Measurements from ENCODE around the gene NEK7. TPM values are rescaled to one million over a fixed set of nuclear protein-coding genes. Genes with fewer than 3 reads are reported as not detected.

NEK7 gene
- total RNA-seq, 1 donor from 2014 or later, result 40.3 TPM

DNA sequence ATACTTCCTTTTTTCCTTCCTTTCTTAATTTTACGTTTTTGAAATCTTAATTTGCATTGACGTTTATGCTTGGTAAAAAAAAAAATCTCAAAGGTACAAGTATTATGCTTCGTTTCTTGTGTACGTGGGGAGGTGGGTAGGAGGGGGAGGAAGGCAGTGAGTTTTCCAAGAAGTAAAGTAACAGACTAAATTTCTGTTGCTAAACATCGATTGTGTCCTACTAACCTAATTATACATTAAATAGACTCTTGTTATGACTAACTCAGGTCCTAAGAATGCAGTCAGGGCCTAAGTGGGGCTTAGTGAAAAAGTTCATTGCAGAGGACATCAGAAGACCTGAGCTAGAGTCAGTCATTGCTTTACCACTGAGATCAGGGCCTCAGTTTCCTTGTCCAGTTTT is 17.5 kb downstream of the NEK7 start:
- no peak for TF ChIP-seq CTCF (IDR thresholded peaks at IDR 0.05; ENCODE audit: insufficient read depth, low read length, severe bottlenecking)
- no peaks in the 10 kb centered on the region for H3K36me3 ChIP-seq (ENCODE audit: control insufficient read depth, insufficient read depth, low read length)
- no peak for FAIRE-seq
- H3K4me3 ChIP-seq (ENCODE audit: low read depth, low read length), result no peak overlapping the region
- no peaks in the 10 kb centered on the region for H3K27me3 ChIP-seq (ENCODE audit: control insufficient read depth, insufficient read depth, low read length)
- DNase-seq (ENCODE audit: low read depth), result no peak

DNA sequence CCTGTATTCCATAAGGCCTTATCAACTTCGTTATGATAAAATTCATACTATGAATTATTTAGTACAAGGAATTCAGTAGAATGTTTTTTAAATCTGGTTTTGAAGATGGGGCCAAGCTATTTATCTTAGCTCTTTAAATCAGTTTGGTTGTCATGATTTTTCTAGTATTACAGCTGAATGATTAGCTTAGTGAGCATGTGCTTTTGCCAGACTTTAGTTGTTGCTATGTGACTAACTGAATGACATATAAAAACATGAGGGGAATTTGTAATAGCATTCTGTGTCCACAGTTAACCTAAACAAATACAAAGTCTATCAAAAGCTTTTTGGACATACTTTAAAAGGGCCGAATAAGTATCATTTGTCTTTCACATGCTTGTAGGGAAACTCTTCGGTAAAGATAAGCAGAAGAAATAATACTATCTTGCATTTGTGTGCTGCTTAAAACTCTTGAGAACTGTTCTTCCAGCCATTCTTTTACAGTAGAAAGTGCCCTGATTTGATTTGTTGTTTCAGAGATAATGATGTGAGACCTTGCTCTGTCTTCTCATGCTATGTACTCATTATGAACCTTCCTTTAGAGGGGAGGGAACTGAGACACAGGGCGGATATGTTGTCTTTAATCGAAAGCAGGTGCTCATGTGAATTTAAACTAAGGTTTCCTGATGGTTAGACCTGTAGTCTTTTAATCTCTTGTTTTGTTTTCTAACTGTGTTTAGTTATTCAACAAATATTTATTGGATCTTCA is 18.8 kb downstream of the NEK7 start:
- Histone ChIP-seq H3K36me3 (ENCODE audit: control insufficient read depth, insufficient read depth, low read length) (no peaks in the 10 kb centered on the region), H3K4me3 (ENCODE audit: low read depth, low read length) (no peak overlapping the region), H3K27me3 (ENCODE audit: control insufficient read depth, insufficient read depth, low read length) (no peaks in the 10 kb centered on the region)
- DNase-seq (ENCODE audit: low read depth) (peak; percentile 76), FAIRE-seq (no peak)
- no peak for TF ChIP-seq CTCF (IDR thresholded peaks at IDR 0.05; ENCODE audit: insufficient read depth, low read length, severe bottlenecking)

DNA sequence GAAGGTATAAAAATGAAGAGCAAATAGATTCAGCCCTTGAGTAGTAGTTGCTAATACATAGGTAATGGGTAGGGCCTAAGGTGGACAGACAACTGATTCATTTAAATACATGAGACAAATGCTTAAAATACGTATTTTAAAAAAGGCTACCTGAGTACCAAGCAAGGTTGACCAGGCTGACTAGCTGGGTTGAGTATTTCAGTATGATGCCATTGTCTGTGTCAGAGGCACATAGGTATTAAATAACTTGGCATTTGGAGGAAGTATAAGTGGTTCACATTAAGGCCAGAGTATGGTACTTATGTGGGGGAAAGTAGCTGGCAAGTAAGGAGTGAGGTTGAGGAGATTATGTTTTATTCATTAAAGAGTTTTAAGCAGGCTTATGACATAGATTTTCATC is 19.4 kb downstream of the NEK7 start:
- no peaks in the 10 kb centered on the region for H3K27me3 ChIP-seq (ENCODE audit: control insufficient read depth, insufficient read depth, low read length)
- no peaks in the 10 kb centered on the region for H3K36me3 ChIP-seq (ENCODE audit: control insufficient read depth, insufficient read depth, low read length)
- FAIRE-seq (no peak), DNase-seq (ENCODE audit: low read depth) (peak; percentile 35)
- no peak for TF ChIP-seq CTCF (IDR thresholded peaks at IDR 0.05; ENCODE audit: insufficient read depth, low read length, severe bottlenecking)
- no peak overlapping the region for H3K4me3 ChIP-seq (ENCODE audit: low read depth, low read length)

DNA sequence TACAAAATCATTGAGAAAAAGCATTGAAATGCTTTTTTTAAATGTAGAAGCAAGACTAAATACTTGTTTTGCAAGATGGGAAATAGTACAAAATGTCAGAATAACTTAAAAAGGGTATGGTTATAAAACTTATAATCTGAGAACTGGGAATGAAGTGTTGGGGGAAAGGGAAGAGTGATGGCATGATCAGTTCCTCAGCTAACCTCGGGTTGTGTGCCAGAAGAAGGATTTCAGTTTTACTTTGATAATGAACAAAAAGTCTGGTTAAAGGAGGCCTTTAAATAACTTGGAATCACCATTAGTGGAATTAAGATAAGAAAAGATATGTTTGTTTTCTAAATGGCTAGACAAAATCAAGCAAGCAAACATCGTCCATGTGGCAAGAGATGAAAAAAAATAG is 20.7 kb downstream of the NEK7 start:
- H3K4me3 ChIP-seq (ENCODE audit: low read depth, low read length), result no peak overlapping the region
- FAIRE-seq (no peak), DNase-seq (ENCODE audit: low read depth) (no peak)
- TF ChIP-seq CTCF (IDR thresholded peaks at IDR 0.05; ENCODE audit: insufficient read depth, low read length, severe bottlenecking), result no peak
- no peaks in the 10 kb centered on the region for H3K36me3 ChIP-seq (ENCODE audit: control insufficient read depth, insufficient read depth, low read length)
- no peaks in the 10 kb centered on the region for H3K27me3 ChIP-seq (ENCODE audit: control insufficient read depth, insufficient read depth, low read length)

DNA sequence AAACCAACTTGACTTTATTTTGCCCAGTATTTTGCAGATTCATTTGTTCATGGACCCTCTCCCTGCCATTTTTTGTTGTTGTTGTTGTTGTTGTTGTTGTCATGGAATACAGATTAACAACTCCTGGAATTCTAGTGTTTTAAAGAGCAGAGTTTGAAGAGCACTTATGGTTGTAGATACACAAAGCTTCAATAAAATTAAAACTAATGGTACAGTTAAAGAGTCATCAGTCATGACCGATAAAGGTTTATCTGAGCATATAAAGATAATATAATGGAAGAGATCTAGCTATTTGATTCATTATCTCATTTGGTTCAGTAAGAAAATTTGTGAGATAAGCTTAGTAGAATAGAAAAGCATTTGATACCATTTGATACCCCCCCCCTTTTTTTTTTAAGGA is 21.8 kb downstream of the NEK7 start:
- no peak for TF ChIP-seq CTCF (IDR thresholded peaks at IDR 0.05; ENCODE audit: insufficient read depth, low read length, severe bottlenecking)
- DNase-seq (ENCODE audit: low read depth) (no peak), FAIRE-seq (no peak)
- Histone ChIP-seq H3K36me3 (ENCODE audit: control insufficient read depth, insufficient read depth, low read length) (no peaks in the 10 kb centered on the region), H3K4me3 (ENCODE audit: low read depth, low read length) (no peak overlapping the region), H3K27me3 (ENCODE audit: control insufficient read depth, insufficient read depth, low read length) (no peaks in the 10 kb centered on the region)

- Histone ChIP-seq H3K27me3 (ENCODE audit: control insufficient read depth, insufficient read depth, low read length) (no peaks in the 10 kb centered on the region), H3K4me3 (ENCODE audit: low read depth, low read length) (no peak overlapping the region), H3K36me3 (ENCODE audit: control insufficient read depth, insufficient read depth, low read length) (no peaks in the 10 kb centered on the region)
- FAIRE-seq, result no peak
- no peak for TF ChIP-seq CTCF (IDR thresholded peaks at IDR 0.05; ENCODE audit: insufficient read depth, low read length, severe bottlenecking)
- DNase-seq (ENCODE audit: low read depth), result no peak
Observed at GRCh38 chr1:198179556-198179981, 22.8 kb downstream of the NEK7 start.
